Epithelial cell of esophagus (primary cell): Measurements from ENCODE around the gene KIAA0930.

Source experiments
- DNase-seq: peaks from one replicate; pipeline ENCODE4 v3.0.0; 2010; ENCODE audit warnings: low read depth
- H3K4me3 ChIP-seq: 2 replicates; pipeline ENCODE4 v1.5.1; 2011; ENCODE audit warnings: mild to moderate bottlenecking, low read length, control low read depth
- TF ChIP-seq, protein P1 (sequence below): IDR thresholded peaks from 2 replicates; pipeline ENCODE4 v1.5.1; 2011; ENCODE audit warnings: low read depth, mild to moderate bottlenecking, low read length, control low read depth, inconsistent platforms; ENCODE audit not compliant: insufficient read depth; ENCODE audit errors: missing control alignments

KIAA0930 gene

DNA sequence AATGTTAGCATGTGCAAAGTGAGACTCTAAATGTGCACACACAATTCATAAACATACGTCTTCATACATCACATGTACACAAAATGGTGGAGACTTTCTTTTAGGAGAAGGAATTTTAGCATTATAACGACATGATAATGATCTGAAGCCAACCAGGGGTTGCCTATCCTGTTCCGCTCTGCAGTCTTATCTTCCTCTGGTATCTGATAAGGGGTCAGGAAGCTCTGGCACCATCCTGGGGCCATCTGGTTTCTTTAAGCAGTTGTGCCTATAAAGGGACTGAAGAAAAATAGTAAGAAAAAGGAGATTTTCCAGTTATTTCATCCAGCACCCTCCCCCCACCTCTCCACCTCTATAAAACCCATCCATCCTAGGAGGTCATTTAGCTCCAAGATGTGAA lies 82.8 kb downstream of the KIAA0930 start:
- no peak overlapping the region for H3K4me3 ChIP-seq
- no peak for DNase-seq
- TF ChIP-seq, protein P1, sequence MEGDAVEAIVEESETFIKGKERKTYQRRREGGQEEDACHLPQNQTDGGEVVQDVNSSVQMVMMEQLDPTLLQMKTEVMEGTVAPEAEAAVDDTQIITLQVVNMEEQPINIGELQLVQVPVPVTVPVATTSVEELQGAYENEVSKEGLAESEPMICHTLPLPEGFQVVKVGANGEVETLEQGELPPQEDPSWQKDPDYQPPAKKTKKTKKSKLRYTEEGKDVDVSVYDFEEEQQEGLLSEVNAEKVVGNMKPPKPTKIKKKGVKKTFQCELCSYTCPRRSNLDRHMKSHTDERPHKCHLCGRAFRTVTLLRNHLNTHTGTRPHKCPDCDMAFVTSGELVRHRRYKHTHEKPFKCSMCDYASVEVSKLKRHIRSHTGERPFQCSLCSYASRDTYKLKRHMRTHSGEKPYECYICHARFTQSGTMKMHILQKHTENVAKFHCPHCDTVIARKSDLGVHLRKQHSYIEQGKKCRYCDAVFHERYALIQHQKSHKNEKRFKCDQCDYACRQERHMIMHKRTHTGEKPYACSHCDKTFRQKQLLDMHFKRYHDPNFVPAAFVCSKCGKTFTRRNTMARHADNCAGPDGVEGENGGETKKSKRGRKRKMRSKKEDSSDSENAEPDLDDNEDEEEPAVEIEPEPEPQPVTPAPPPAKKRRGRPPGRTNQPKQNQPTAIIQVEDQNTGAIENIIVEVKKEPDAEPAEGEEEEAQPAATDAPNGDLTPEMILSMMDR: no peak

DNA sequence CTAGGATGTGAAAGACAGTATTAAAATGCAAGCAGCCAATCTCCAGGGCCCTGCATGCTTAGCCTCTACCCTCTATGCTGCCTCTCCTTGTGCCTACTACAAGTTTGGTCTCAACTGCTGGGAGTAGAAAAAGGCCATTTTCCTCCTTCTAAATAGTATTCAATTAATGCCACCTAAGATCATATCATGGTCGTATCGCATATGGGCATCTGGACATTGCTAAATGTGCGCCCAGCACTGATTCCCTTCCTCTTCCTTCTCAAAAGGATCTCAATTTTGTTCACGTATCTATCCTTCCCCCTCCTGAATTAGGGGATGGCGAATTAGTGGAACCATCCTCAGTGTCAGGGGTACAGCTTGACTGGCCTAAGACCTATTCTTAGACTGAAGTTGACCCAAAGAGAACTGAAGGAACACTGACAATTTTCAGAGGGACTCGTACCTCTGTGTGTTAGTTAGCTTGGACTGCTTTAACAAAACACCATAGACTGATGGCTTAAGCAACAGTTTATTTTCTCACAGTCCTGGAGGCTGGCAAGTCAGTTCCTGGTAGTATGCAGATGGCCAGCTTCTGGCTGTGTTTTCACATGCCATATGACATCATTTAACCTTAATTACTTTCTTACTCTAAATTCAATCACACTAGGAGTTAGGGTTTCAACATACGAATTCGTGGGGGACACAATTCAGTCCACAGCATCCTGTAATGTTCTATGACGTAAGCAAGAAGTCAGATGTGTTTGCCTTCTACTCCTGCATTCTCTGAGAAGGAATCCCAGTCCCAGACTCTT lies 85.4 kb downstream of the KIAA0930 start:
- TF ChIP-seq, protein P1: no peak
- H3K4me3 ChIP-seq: no peak overlapping the region
- DNase-seq: peak; percentile 45

DNA sequence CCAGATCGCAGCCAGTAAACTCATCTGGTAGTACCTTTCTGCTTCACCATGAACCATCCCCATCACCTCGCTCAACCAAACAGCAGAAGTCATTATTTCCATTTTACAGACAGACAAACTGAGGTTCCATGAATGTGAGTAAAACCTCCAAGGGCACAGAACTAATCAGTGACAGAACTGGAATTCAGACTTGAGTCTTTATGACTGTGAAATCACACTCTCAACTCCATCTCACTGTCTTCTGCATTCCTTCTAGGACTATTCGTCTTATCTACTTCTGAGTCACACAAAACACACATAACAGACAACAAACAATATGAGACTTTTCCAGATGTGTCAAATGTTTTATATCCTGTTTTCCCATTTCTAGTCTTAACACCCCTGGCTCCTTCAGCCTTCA lies 86.3 kb downstream of the KIAA0930 start:
- peak; percentile 58 for DNase-seq
- TF ChIP-seq, protein P1: no peak
- no peak overlapping the region for H3K4me3 ChIP-seq

DNA sequence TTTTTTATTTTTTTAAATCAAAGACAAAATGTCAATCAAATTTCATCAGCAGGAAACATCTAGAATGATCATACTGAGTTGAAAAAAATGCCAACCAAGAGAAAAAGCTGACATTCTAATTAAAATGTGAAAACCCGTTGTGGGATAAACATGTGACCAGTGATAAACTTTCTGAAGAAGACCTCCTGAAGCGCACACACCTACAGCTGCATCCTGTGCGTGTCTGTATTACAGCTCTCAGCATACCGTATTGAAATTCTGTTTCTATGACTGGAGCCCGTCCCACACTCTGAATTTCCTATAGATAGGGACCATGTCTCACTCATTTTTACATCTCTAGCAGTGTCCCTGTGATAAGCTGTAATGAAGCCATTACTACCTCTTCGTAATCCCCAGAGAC lies 89.2 kb downstream of the KIAA0930 start:
- TF ChIP-seq, protein P1: no peak
- no peak overlapping the region for H3K4me3 ChIP-seq
- DNase-seq: no peak

DNA sequence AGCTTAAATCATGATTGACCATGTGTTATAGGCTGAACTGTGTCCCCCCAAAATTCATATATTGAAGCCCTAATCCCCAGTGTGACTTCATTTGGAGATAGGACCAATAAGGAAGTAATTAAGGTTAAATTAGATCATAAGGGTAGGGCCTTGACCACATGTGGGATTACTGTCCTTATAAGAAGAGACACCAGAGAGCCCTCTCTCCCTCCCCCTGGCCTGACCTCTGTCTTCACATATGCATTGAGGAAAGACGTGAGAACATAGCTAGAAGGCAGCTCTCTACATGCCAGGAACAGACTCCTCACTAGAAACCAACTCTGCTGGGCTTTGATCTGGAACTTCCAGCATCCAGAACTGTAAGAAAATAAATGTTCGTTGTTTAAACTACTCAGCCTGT lies 90.6 kb downstream of the KIAA0930 start:
- TF ChIP-seq, protein P1: no peak
- no peak for DNase-seq
- H3K4me3 ChIP-seq: no peak overlapping the region

DNA sequence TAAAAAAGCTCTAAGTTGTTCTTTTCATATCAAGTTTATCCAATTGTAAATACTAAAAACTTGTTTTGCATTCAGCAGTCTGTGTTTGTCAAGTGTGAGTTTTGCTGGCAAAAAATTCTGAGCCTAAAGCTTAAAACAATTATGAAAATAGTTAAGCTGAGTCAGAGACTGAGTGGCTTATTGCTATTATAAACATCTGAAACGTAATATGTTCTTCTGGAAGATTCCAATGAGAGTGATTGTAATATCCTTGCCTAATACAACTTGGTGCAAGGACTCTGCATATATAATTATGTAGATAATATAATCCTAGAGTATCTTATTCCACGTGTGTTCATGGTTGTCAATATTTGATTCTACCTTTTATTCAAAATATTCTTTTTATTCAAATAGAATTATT lies 91.0 kb downstream of the KIAA0930 start:
- TF ChIP-seq, protein P1: no peak
- DNase-seq: no peak

DNA sequence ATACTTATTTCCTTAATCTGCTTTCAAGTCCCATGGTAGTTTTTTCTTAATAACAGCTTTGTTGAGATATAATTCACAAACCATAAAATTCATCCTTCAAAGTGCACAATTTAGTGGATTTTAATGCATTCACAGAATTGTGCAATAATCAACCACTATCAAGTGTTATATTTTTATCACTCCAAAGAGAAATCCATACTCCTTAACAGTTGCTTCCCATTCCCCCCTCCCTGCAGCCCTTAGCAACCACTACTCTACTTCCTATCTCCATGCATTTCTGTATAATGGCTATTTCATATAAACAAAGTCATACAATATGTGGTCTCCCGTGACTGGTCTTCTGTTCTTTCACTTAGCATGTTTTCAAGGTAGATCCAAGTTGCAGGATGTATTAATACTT lies 95.8 kb downstream of the KIAA0930 start:
- H3K4me3 ChIP-seq: no peak overlapping the region
- no peak for DNase-seq
- TF ChIP-seq, protein P1: no peak

More for the DNA sequence above, 91.0 kb downstream of the KIAA0930 start:
- H3K4me3 ChIP-seq: no peak overlapping the region
